Karpas-422 (cell line): ENCODE results near the gene ARL5B. TPM values are rescaled to one million over a fixed set of nuclear protein-coding genes. Genes with fewer than 3 reads are reported as not detected.

Experiments used
- DNase-seq: peaks from one replicate; pipeline ENCODE4 v3.0.0-alpha.2; 2015
- H2AFZ ChIP-seq: fragments of 200-600 bp; sonication (generic); 2 replicates; pipeline ENCODE4 v1.6.1; 2014; ENCODE audit warnings: antibody characterized with exemption, low read length, mixed read lengths
- H3K27ac ChIP-seq: fragments of 200-600 bp; sonication (generic); 2 replicates; pipeline ENCODE4 v1.5.1; 2014; ENCODE audit warnings: mild to moderate bottlenecking, low read length, moderate library complexity
- H3K27me3 ChIP-seq: fragments of 200-600 bp; sonication (generic); 2 replicates; pipeline ENCODE4 v1.6.1; 2014; ENCODE audit warnings: low read length, mixed read lengths
- H3K36me3 ChIP-seq: fragments of 200-600 bp; sonication (generic); 2 replicates; pipeline ENCODE4 v1.6.1; 2014; ENCODE audit warnings: low read length, mixed read lengths; ENCODE audit not compliant: insufficient read depth
- H3K4me1 ChIP-seq: fragments of 200-600 bp; sonication (generic); 2 replicates; pipeline ENCODE4 v1.6.1; 2014; ENCODE audit warnings: mild to moderate bottlenecking, low read length, mixed read lengths
- H3K4me2 ChIP-seq: fragments of 200-600 bp; sonication (generic); 2 replicates; pipeline ENCODE4 v1.6.1; 2014; ENCODE audit warnings: low read length, low read depth, mild to moderate bottlenecking; ENCODE audit not compliant: poor library complexity, severe bottlenecking
- H3K4me3 ChIP-seq: fragments of 200-600 bp; sonication (generic); 2 replicates; pipeline ENCODE4 v1.5.1; 2014; ENCODE audit warnings: mild to moderate bottlenecking, antibody characterized with exemption, low read length, mixed read lengths
- H3K79me2 ChIP-seq: fragments of 200-600 bp; sonication (generic); 2 replicates; pipeline ENCODE4 v1.6.1; 2014; ENCODE audit warnings: mild to moderate bottlenecking, low read length, mixed read lengths
- H3K9ac ChIP-seq: fragments of 200-600 bp; sonication (generic); 2 replicates; pipeline ENCODE4 v1.6.0; 2014; ENCODE audit warnings: low read length
- H3K9me2 ChIP-seq: fragments of 200-600 bp; sonication (generic), shearing (Covaris generic); replicated peaks from 2 replicates; pipeline ENCODE4 v1.6.0; 2014; ENCODE audit warnings: mild to moderate bottlenecking, low read length, moderate library complexity; ENCODE audit not compliant: insufficient read depth
- H3K9me3 ChIP-seq: fragments of 300-700, 200-600 bp; sonication (generic); 2 replicates; pipeline ENCODE4 v1.6.1; 2014; ENCODE audit warnings: low read length, mixed read lengths
- H4K20me1 ChIP-seq: fragments of 200-600 bp; sonication (generic); 2 replicates; pipeline ENCODE4 v1.6.1; 2014; ENCODE audit warnings: mild to moderate bottlenecking, antibody characterized with exemption, low read length, low read depth; ENCODE audit not compliant: insufficient read depth
- total RNA-seq: library from RNA; depleted of rRNA; stranded (reverse); fragments of >200 nt; shearing (Covaris generic); gene quantifications from 2 replicates; pipeline ENCODE4 v1.2.3, GENCODE V29; 2014; ENCODE audit warnings: low replicate concordance

The ARL5B gene
- total RNA-seq, 1 experiment from 2014 or later: 22.4 TPM

DNA sequence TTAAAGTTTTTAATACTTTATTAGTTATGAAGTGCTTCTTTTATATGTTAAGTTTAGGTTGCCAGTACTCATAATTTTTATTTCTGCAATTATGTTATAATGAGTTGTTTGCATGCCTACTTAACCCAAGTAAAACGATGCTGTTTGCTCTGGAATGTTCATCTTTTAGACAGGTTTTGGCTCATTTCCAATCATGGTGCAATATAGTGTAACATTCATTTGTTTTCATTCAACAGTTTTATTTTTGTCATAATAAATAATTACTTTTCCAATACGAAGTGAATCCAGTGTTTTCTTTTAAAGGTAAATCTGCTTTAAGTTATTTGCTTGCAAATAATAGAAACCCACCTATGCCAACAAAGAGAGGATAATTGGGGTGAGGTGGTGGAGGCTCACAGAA lies 22.1 kb downstream of the ARL5B start:
- Histone ChIP-seq H4K20me1 (0 out of 2 replicates have a peak, but pooled peaks cover 5% of the 10 kb centered on the region), H3K9ac (no peak overlapping the region), H2AFZ (no peak overlapping the region), H3K4me3 (no peak overlapping the region), H3K4me1 (peaks cover 22% of the 10 kb centered on the region), H3K4me2 (no peak overlapping the region), H3K9me3 (no peaks in the 10 kb centered on the region), H3K27me3 (no peaks in the 10 kb centered on the region), H3K27ac (no peak overlapping the region), H3K9me2 (no peaks in the 10 kb centered on the region), H3K79me2 (no peaks in the 10 kb centered on the region), H3K36me3 (peaks cover 15% of the 10 kb centered on the region; the same call in 1 of the 2 replicates)
- DNase-seq: no peak

DNA sequence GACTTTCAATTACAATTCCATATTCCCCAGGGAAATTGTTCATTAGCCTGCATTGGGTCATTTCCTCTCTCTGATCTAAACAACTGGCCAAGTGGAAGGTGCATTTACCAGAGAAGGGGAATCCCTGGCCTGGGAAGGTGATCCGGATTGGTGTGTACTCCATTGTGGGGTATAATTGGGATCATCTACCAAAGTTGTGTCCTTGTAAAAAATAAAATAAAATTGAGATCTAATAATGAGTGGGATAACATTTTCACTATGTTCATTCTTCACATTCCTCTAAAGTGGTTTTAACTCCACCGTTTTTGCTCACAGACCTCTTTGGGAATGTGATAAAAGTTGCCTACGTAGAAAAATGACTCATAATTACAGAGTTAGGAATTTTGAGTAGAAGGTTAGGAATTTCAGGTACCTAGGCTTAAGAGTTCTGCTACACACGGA lies 22.8 kb downstream of the ARL5B start:
- no peak overlapping the region for H3K27ac ChIP-seq
- peaks cover 11% of the 10 kb centered on the region; the same call in 1 of the 2 replicates for H3K36me3 ChIP-seq
- no peak overlapping the region for H3K9ac ChIP-seq
- H3K79me2 ChIP-seq: no peaks in the 10 kb centered on the region
- no peaks in the 10 kb centered on the region for H3K9me2 ChIP-seq
- peaks cover 22% of the 10 kb centered on the region for H3K4me1 ChIP-seq
- no peaks in the 10 kb centered on the region for H3K27me3 ChIP-seq
- H2AFZ ChIP-seq: no peak overlapping the region
- DNase-seq: no peak
- H3K9me3 ChIP-seq: no peaks in the 10 kb centered on the region
- H3K4me2 ChIP-seq: no peak overlapping the region
- H4K20me1 ChIP-seq: 0 out of 2 replicates have a peak, but pooled peaks cover 5% of the 10 kb centered on the region
- H3K4me3 ChIP-seq: no peak overlapping the region

DNA sequence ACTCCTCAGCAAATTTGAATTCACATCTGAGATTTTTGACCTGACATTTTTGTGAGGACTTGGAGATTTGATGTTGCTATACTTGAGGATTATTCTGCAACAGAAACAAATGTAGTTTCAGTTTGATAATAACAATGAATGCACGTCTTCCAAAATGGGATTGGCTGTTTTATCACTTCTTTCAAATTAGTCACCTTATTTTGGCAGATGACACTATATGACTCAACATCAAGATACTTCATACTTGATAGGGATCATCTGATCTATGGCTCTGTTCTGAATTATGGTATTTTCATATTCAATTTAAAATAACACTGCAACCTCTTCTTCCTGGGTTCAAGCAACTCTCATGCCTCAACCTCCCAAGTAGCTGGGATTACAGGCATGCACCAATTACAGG lies 24.2 kb downstream of the ARL5B start:
- H3K9me3 ChIP-seq: no peaks in the 10 kb centered on the region
- no peaks in the 10 kb centered on the region for H3K79me2 ChIP-seq
- 0 out of 2 replicates have a peak, but pooled peaks cover 5% of the 10 kb centered on the region for H4K20me1 ChIP-seq
- H2AFZ ChIP-seq: no peak overlapping the region
- peaks cover 7% of the 10 kb centered on the region; the same call in 1 of the 2 replicates for H3K36me3 ChIP-seq
- DNase-seq: no peak
- no peak overlapping the region for H3K4me2 ChIP-seq
- H3K4me1 ChIP-seq: peaks cover 22% of the 10 kb centered on the region
- no peak overlapping the region for H3K27ac ChIP-seq
- no peak overlapping the region for H3K9ac ChIP-seq
- no peaks in the 10 kb centered on the region for H3K9me2 ChIP-seq
- H3K4me3 ChIP-seq: no peak overlapping the region
- H3K27me3 ChIP-seq: no peaks in the 10 kb centered on the region

DNA sequence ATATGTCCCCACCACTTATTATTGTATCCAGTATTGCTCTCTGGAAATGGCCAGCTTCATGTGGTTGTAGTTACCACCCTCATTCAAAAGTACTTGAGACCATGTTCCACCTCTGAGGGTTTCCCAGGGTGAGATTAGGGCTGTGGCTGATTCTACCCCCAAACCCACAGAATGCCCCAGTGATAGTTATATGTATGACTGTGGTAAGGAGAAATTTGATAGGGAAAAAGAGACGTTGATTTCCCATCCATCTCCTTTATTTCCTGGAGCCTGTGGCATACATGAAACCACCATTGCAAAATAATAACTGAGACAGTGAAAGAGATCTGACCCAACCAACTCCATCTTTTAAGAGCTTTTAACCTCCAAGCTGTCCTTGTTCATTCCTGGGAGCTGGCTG lies 25.2 kb downstream of the ARL5B start:
- Histone ChIP-seq H3K4me1 (peaks cover 12% of the 10 kb centered on the region), H3K36me3 (peaks cover 7% of the 10 kb centered on the region; the same call in 1 of the 2 replicates), H4K20me1 (0 out of 2 replicates have a peak, but pooled peaks cover 5% of the 10 kb centered on the region), H3K79me2 (no peaks in the 10 kb centered on the region), H3K27me3 (no peaks in the 10 kb centered on the region), H2AFZ (no peak overlapping the region), H3K4me2 (no peak overlapping the region), H3K9ac (no peak overlapping the region), H3K4me3 (no peak overlapping the region), H3K27ac (no peak overlapping the region), H3K9me2 (no peaks in the 10 kb centered on the region), H3K9me3 (no peaks in the 10 kb centered on the region)
- DNase-seq: no peak

DNA sequence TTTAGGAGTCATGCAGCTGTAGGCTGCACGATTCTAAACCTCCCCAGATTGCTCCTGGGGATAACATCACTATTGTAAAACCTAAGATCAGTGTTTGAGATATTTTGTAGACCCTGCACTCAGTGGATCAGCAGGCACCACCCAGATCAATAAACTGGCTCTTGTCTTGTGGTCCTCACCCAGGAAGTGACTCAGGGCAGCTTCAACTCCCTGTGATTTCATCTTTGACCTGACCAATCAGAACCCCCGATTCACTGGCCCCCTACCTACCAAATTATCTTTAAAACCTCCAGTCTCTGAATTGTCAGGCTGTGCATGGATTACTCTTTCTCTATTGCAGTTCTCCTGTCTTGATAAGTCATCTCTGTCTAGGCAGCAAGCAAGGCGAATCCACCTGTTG lies 25.7 kb downstream of the ARL5B start:
- H2AFZ ChIP-seq: no peak overlapping the region
- peaks cover 7% of the 10 kb centered on the region for H3K4me1 ChIP-seq
- no peaks in the 10 kb centered on the region for H3K79me2 ChIP-seq
- no peak overlapping the region for H3K9ac ChIP-seq
- peaks cover 7% of the 10 kb centered on the region; the same call in 1 of the 2 replicates for H3K36me3 ChIP-seq
- H3K9me3 ChIP-seq: no peaks in the 10 kb centered on the region
- no peak for DNase-seq
- no peak overlapping the region for H3K4me3 ChIP-seq
- H3K9me2 ChIP-seq: no peaks in the 10 kb centered on the region
- H3K27ac ChIP-seq: no peak overlapping the region
- no peaks in the 10 kb centered on the region for H3K27me3 ChIP-seq
- H4K20me1 ChIP-seq: 0 out of 2 replicates have a peak, but pooled peaks cover 5% of the 10 kb centered on the region
- H3K4me2 ChIP-seq: no peak overlapping the region

DNA sequence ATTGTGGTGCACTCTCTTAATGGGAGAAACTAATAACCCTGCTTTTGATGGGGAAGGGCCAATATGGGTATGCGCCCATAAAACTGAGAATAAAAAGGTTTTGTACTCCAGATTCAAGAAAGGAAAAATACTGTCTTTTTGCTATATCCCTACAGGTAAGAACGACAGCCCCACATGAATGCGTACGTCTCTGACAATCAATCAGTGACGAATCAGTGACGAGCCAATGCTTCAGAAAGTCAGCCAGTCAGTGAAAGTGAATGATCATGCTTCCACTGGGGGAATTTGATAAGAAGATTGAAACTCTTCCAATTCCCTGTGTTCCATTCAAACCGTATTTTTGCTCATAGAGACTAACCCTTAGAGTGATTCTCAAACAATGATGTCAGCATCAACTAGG lies 26.3 kb downstream of the ARL5B start:
- peaks cover 7% of the 10 kb centered on the region; the same call in 1 of the 2 replicates for H3K36me3 ChIP-seq
- H3K79me2 ChIP-seq: no peaks in the 10 kb centered on the region
- no peaks in the 10 kb centered on the region for H3K9me3 ChIP-seq
- no peak overlapping the region for H3K9ac ChIP-seq
- no peaks in the 10 kb centered on the region for H3K27me3 ChIP-seq
- H2AFZ ChIP-seq: no peak overlapping the region
- no peak for DNase-seq
- peaks cover 1% of the 10 kb centered on the region; the same call in 1 of the 2 replicates for H3K4me1 ChIP-seq
- H4K20me1 ChIP-seq: 0 out of 2 replicates have a peak, but pooled peaks cover 5% of the 10 kb centered on the region
- H3K27ac ChIP-seq: no peak overlapping the region
- H3K9me2 ChIP-seq: no peaks in the 10 kb centered on the region
- no peak overlapping the region for H3K4me2 ChIP-seq
- H3K4me3 ChIP-seq: no peak overlapping the region

DNA sequence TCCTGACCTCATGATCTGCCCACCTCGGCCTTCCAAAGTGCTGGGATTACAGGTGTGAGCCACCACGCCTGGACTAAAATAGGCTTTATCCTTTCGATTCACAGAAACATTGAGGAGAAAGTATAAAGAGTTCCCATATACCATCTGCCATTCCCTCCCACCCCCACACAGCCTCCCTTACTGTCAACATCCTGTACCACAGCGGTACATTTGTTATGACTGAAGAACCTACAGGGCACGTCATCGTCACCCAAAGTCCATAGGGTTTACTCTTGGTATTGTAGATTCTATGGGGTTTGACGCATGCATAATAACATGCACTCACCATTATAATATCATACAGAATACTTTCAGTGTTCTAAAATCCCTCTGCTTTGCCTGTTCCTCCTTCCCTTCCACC lies 28.0 kb downstream of the ARL5B start:
- no peak overlapping the region for H3K9ac ChIP-seq
- H3K36me3 ChIP-seq: no peaks in the 10 kb centered on the region
- DNase-seq: no peak
- H3K9me2 ChIP-seq: no peaks in the 10 kb centered on the region
- H3K4me2 ChIP-seq: no peak overlapping the region
- H4K20me1 ChIP-seq: no peaks in the 10 kb centered on the region
- H3K4me1 ChIP-seq: no peaks in the 10 kb centered on the region
- no peaks in the 10 kb centered on the region for H3K79me2 ChIP-seq
- no peak overlapping the region for H3K4me3 ChIP-seq
- no peaks in the 10 kb centered on the region for H3K27me3 ChIP-seq
- H3K27ac ChIP-seq: no peak overlapping the region
- H2AFZ ChIP-seq: no peak overlapping the region
- H3K9me3 ChIP-seq: no peaks in the 10 kb centered on the region

DNA sequence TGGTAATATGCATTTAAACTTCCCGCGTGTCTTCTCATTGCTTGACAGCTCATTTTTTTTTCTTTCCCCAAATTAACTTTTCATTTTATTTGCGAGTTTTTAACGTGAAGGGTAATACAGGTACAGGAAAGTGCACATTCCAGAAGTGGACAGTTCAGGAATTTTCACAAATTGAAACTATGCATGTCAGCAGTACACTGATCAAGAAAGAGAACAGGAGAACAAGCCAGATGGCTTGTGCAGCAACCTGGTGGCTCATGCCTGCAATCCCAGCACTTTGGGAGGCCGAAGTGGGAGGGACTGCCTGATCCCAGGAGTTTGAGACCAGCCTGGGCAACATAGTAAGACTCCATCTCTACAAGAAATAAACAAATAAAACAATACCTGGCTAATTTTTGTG lies 28.5 kb downstream of the ARL5B start:
- Histone ChIP-seq H3K4me1 (no peaks in the 10 kb centered on the region), H3K36me3 (no peaks in the 10 kb centered on the region), H3K9me2 (no peaks in the 10 kb centered on the region), H4K20me1 (no peaks in the 10 kb centered on the region), H3K4me2 (no peak overlapping the region), H3K9me3 (no peaks in the 10 kb centered on the region), H3K27ac (no peak overlapping the region), H3K79me2 (no peaks in the 10 kb centered on the region), H3K4me3 (no peak overlapping the region), H2AFZ (no peak overlapping the region), H3K27me3 (no peaks in the 10 kb centered on the region), H3K9ac (no peak overlapping the region)
- no peak for DNase-seq
